H1 (cell line): Measurements from ENCODE around the gene TXNDC12. TPM values are rescaled to one million over a fixed set of nuclear protein-coding genes. Genes with fewer than 3 reads are reported as not detected.

Experiments
- CTCF ChIA-PET: fragments of 300-600 bp; sonication (Branson Sonifier 250); formaldehyde crosslinking; loops from one replicate; lab custom pipeline; 2021; ENCODE audit not compliant: partially characterized antibody; lab: Charles Lee
- POLR2A ChIA-PET: fragments of 300-600 bp; sonication (Branson Sonifier 250); formaldehyde crosslinking; loops from one replicate; lab custom pipeline; 2021; ENCODE audit warnings: inconsistent platforms; ENCODE audit not compliant: partially characterized antibody; lab: Charles Lee
- DNase-seq, 2 experiments: peaks; one replicate each; pipeline versions ENCODE4 v3.0.0 to v3.0.0-alpha.2; 2010 to 2022; ENCODE audit warnings: low spot score in 2 of 2, low read depth in 1 of 2, mixed read lengths in 1 of 2
- FAIRE-seq: peaks from 2 replicates; lab custom pipeline; 2011; peaks lifted over from hg19 to GRCh38; lab: Jason Lieb, UNC
- H2AFZ ChIP-seq: 2 replicates; pipeline ENCODE4 v1.8.1; 2012; ENCODE audit warnings: low read length, inconsistent platforms
- H2AK5ac ChIP-seq: 2 replicates; pipeline ENCODE4 v1.6.1; 2013; ENCODE audit warnings: low read depth, low read length
- H2BK120ac ChIP-seq: replicated peaks from 2 replicates; pipeline ENCODE3; 2013; ENCODE audit warnings: low read depth, low read length, inconsistent platforms
- H2BK12ac ChIP-seq: 2 replicates; pipeline ENCODE4 v1.6.1; 2013; ENCODE audit warnings: low read depth, low read length
- H2BK15ac ChIP-seq: 2 replicates; pipeline ENCODE4 v1.6.1; 2013; ENCODE audit warnings: low read length
- H2BK20ac ChIP-seq: 2 replicates; pipeline ENCODE4 v1.6.1; 2013; ENCODE audit warnings: low read length
- H2BK5ac ChIP-seq: 2 replicates; pipeline ENCODE4 v1.6.1; 2013; ENCODE audit warnings: low read depth, low read length
- H3K14ac ChIP-seq: 2 replicates; pipeline ENCODE4 v1.6.1; 2013; ENCODE audit warnings: inconsistent platforms; ENCODE audit not compliant: insufficient read length
- H3K18ac ChIP-seq: 2 replicates; pipeline ENCODE4 v1.6.1; 2013; ENCODE audit warnings: low read length; ENCODE audit errors: extremely low read depth
- H3K23ac ChIP-seq: 2 replicates; pipeline ENCODE4 v1.6.1; 2013; ENCODE audit warnings: inconsistent platforms; ENCODE audit not compliant: insufficient read length
- H3K23me2 ChIP-seq: 2 replicates; pipeline ENCODE4 v1.6.1; 2013; ENCODE audit warnings: low read depth, low read length
- H3K27ac ChIP-seq: 2 replicates; pipeline ENCODE4 v1.6.1; 2011; ENCODE audit warnings: low read depth, low read length, inconsistent platforms
- H3K27me3 ChIP-seq, 4 experiments: replicated peaks in 1 of 4; 1 replicate in 1 of 4; 2 replicates in 3 of 4; pipeline versions ENCODE4 v1.6.1 to v1.8.1; 2011 to 2013; ENCODE audit warnings: low read length in 3 of 4, mild to moderate bottlenecking in 3 of 4, inconsistent platforms in 2 of 4, mixed read lengths in 2 of 4, moderate library complexity in 1 of 4; ENCODE audit not compliant: control insufficient read depth in 3 of 4, insufficient read depth in 3 of 4; ENCODE audit errors: extremely low read depth in 1 of 4
- H3K36me3 ChIP-seq, 4 experiments: 2 replicates each; pipeline versions ENCODE4 v1.6.1 to v1.8.1; 2011 to 2013; ENCODE audit warnings: mild to moderate bottlenecking in 4 of 4, low read length in 3 of 4, moderate library complexity in 2 of 4, control low read depth in 1 of 4, inconsistent platforms in 1 of 4; ENCODE audit not compliant: insufficient read depth in 4 of 4, control insufficient read depth in 2 of 4
- H3K4ac ChIP-seq: replicated peaks from 2 replicates; pipeline ENCODE3; 2013; ENCODE audit warnings: low read length, low read depth, mixed read lengths, inconsistent platforms; ENCODE audit not compliant: insufficient read length
- H3K4me1 ChIP-seq, 4 experiments: replicated peaks in 1 of 4; 1 replicate in 1 of 4; 2 replicates in 3 of 4; pipeline versions ENCODE4 v1.6.1 to v1.8.1; 2011 to 2013; ENCODE audit warnings: low read length in 3 of 4, inconsistent platforms in 2 of 4, mixed read lengths in 1 of 4; ENCODE audit not compliant: insufficient read depth in 4 of 4, control insufficient read depth in 3 of 4
- H3K4me2 ChIP-seq, 2 experiments: 2 replicates each; pipeline versions ENCODE4 v1.6.1 to v1.8.1; 2011 to 2013; ENCODE audit warnings: low read depth in 2 of 2, low read length in 2 of 2, control low read depth in 1 of 2, inconsistent platforms in 1 of 2, mild to moderate bottlenecking in 1 of 2; ENCODE audit not compliant: insufficient read depth in 1 of 2
- H3K4me3 ChIP-seq, 4 experiments: fragments of 200-600, 300-600 bp in 1 of 4; sonication (generic), shearing (Covaris generic), sonication (Bioruptor Twin) in 1 of 4; 2 replicates each; pipeline versions ENCODE4 v1.5.1 to v1.8.1; 2011 to 2016; ENCODE audit warnings: low read length in 4 of 4, low read depth in 3 of 4, control low read depth in 2 of 4, inconsistent platforms in 2 of 4, mild to moderate bottlenecking in 2 of 4, mixed read lengths in 1 of 4, moderate library complexity in 1 of 4; ENCODE audit not compliant: insufficient read depth in 2 of 4; ENCODE audit errors: extremely low read depth in 1 of 4
- H3K56ac ChIP-seq: replicated peaks from 2 replicates; pipeline ENCODE3; 2013; ENCODE audit warnings: low read depth, mild to moderate bottlenecking, mixed read lengths, low read length, inconsistent platforms; ENCODE audit not compliant: insufficient read length
- H3K79me1 ChIP-seq: 2 replicates; pipeline ENCODE4 v1.6.1; 2013; ENCODE audit warnings: low read depth, low read length, control low read depth
- H3K79me2 ChIP-seq, 2 experiments: 2 replicates each; pipeline versions ENCODE4 v1.6.1 to v1.8.1; 2012 to 2013; ENCODE audit warnings: low read length in 2 of 2, mild to moderate bottlenecking in 2 of 2, inconsistent platforms in 1 of 2; ENCODE audit not compliant: insufficient read depth in 2 of 2, control insufficient read depth in 1 of 2
- H3K9ac ChIP-seq, 4 experiments: replicated peaks in 1 of 4; 1 replicate in 1 of 4; 2 replicates in 3 of 4; pipeline versions ENCODE4 v1.6.1 to v1.8.1; 2011 to 2013; ENCODE audit warnings: low read depth in 3 of 4, low read length in 3 of 4, control low read depth in 2 of 4, mild to moderate bottlenecking in 2 of 4, moderate library complexity in 2 of 4, inconsistent platforms in 1 of 4; ENCODE audit errors: extremely low read depth in 1 of 4
- H3K9me3 ChIP-seq, 2 experiments: 2 replicates each; pipeline versions ENCODE4 v1.6.1 to v1.8.1; 2012 to 2013; ENCODE audit warnings: mild to moderate bottlenecking in 2 of 2, moderate library complexity in 2 of 2, control low read depth in 1 of 2, inconsistent platforms in 1 of 2, low read depth in 1 of 2, low read length in 1 of 2, mixed read lengths in 1 of 2; ENCODE audit not compliant: insufficient read depth in 2 of 2
- H4K20me1 ChIP-seq, 2 experiments: replicated peaks in 1 of 2; 2 replicates each; pipeline versions ENCODE3 to v1.8.1; 2011 to 2013; ENCODE audit warnings: inconsistent platforms in 2 of 2, low read length in 2 of 2, mild to moderate bottlenecking in 1 of 2; ENCODE audit not compliant: insufficient read depth in 2 of 2, control insufficient read depth in 1 of 2
- H4K5ac ChIP-seq: 2 replicates; pipeline ENCODE4 v1.6.1; 2013; ENCODE audit warnings: low read length, low read depth, mixed read lengths, inconsistent platforms; ENCODE audit not compliant: insufficient read length
- H4K8ac ChIP-seq: 2 replicates; pipeline ENCODE4 v1.8.0; 2013; ENCODE audit warnings: mild to moderate bottlenecking, moderate library complexity, low read length, inconsistent platforms; ENCODE audit not compliant: insufficient read depth; ENCODE audit errors: extremely low read depth
- H4K91ac ChIP-seq: replicated peaks from 2 replicates; pipeline ENCODE3; 2013; ENCODE audit warnings: low read length, mixed read lengths, inconsistent platforms; ENCODE audit not compliant: insufficient read length
- BACH1 ChIP-seq: IDR thresholded peaks from 2 replicates; pipeline ENCODE4 v1.6.1; 2012; ENCODE audit warnings: low read length, improper control_type of control experiment
- POU5F1 ChIP-seq: IDR thresholded peaks from 2 replicates; pipeline ENCODE4 v1.6.1; 2011; ENCODE audit warnings: low read depth, mild to moderate bottlenecking, low read length, moderate library complexity
- ZNF274 ChIP-seq: IDR thresholded peaks from 2 replicates; pipeline ENCODE4 v1.7.0; 2012; ENCODE audit warnings: low read length, borderline replicate concordance; ENCODE audit errors: extremely low read depth
- WGBS, 2 experiments: shearing (Covaris generic) in 1 of 2; methylation state at CpG; one replicate each; pipeline versions ENCODE4 v1.1.6 to v1.1.7; 2013 to 2015; ENCODE audit warnings: low lambda C conversion rate in 2 of 2, mixed read lengths in 2 of 2, inconsistent platforms in 1 of 2, low coverage in 1 of 2, missing lambda C conversion rate in 1 of 2; ENCODE audit not compliant: insufficient replicate concordance in 2 of 2, insufficient coverage in 1 of 2, insufficient read length in 1 of 2; ENCODE audit errors: extremely low coverage in 1 of 2, missing lambda C conversion rate in 1 of 2; 5-methylcytosine and 5-hydroxymethylcytosine counted together
- polyA plus RNA-seq, 7 experiments: library from polyadenylated mRNA; depleted of rRNA in 3 of 7; stranded (reverse) in 5 of 7; unstranded in 2 of 7; fragments of >200 nt in 5 of 7; fragments of 200-250 nt in 2 of 7; gene quantifications; 1 replicate in 5 of 7; 2 replicates in 1 of 7; 4 replicates in 1 of 7; pipeline versions ENCODE4 v1.2.1 to v1.2.3, GENCODE V29; 2011 to 2013; ENCODE audit warnings: missing spikeins in 2 of 7, mixed read lengths in 2 of 7
- total RNA-seq: library from RNA; stranded (reverse); fragmentation: NEBNext Ultra II Directional; extraction: Animal tissue kit (Norgen Biotek cat#: 25700); gene quantifications from 2 replicates; pipeline ENCODE4 v1.2.1, GENCODE V29; 2021

TXNDC12 gene
- total and polyA plus RNA-seq, 2 of the 8 experiments (the other 6 are each of a cell fraction or from before 2014, with no cell fraction given), result 35.2 to 89.8 TPM

DNA sequence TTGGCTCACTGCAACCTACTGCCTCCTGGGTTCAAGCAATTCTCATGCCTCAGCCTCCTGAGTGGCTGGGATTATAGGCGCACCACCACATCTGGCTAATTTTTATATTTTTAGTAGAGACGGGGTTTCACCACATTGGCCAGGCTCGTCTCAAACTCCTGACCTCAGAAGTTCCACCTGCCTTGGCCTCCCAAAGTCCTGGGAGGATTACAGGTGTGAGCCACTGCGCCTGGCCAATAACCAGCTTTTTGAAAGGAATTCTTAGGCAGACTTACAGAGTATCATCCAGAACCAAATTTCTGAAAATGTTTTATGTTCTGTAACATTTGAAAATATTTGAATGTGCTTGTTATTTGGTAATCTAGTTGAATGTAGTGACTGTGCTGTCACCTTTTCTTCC, 15.7 kb upstream of the TXNDC12 start:
- Histone ChIP-seq H2BK120ac (no peak overlapping the region), H2BK5ac (no peak overlapping the region), H3K36me3 (peaks cover 7 to 36% (median 22%) of the 10 kb centered on the region in 4 experiments; a peak in 7 of 8 replicates), H3K9me3 (no peaks in the 10 kb centered on the region), H3K56ac (no peak overlapping the region), H4K5ac (no peak overlapping the region), H3K4ac (no peak overlapping the region), H2BK15ac (no peak overlapping the region), H4K8ac (no peak overlapping the region), H3K4me2 (no peak overlapping the region), H3K79me2 (peaks cover 0 to 40% of the 10 kb centered on the region in 2 experiments; a peak in 2 of 4 replicates), H2BK20ac (no peak overlapping the region), H3K27ac (no peak overlapping the region), H3K27me3 (no peaks in the 10 kb centered on the region), H4K20me1 (no peaks in the 10 kb centered on the region), H3K14ac (no peak overlapping the region), H2BK12ac (no peak overlapping the region), H3K79me1 (no peaks in the 10 kb centered on the region), H3K23ac (no peak overlapping the region), H2AFZ (no peak overlapping the region), H2AK5ac (no peak overlapping the region), H3K23me2 (no peaks in the 10 kb centered on the region; the same call in 1 of the 2 replicates), H3K4me1 (no peaks in the 10 kb centered on the region), H3K9ac (no peak overlapping the region), H4K91ac (no peak overlapping the region), H3K18ac (no peak overlapping the region), H3K4me3 (no peak overlapping the region)
- ChIA-PET POLR2A (interaction anchor here (1.5 to 4.7 kb wide), 5 partner anchors 8 to 16 kb away, joined by 6 to 22 read pairs (median 11); partner anchors contain the start of genes BTF3L4 and TXNDC12), CTCF (interaction anchor here (0.6 to 1.3 kb wide), 6 partner anchors 9 to 226 kb away, joined by 3 to 6 read pairs (median 3); no protein-coding TSS in a partner anchor)
- no peak for TF ChIP-seq POU5F1
- no peak for TF ChIP-seq ZNF274
- no peak for TF ChIP-seq BACH1
- 95% methylated on average over 4 of the region's 4 CpGs; no CpG with 5 or more reads in 1 of the 2 experiments for WGBS, 2 experiments
- DNase-seq (no peak), FAIRE-seq (no peak)
